Activated T-cell treated with anti-CD3 and anti-CD28 coated beads, Interleukin-2, amount 50 U/mL, for 1 hour (primary cell): ENCODE data around the gene ZNHIT2.
"Not testable (repeated sequence)": the region's sequence is repeated elsewhere in the genome, so short reads cannot be mapped to it uniquely, and the experiment has no call there.

Experiments used
- DNase-seq: peaks from one replicate; pipeline ENCODE4 v3.0.0-alpha.2; 2020

ZNHIT2 gene

GRCh38 chr11:65118891-65119669 lies 1.6 kb upstream of the ZNHIT2 start:
- DNase-seq: not testable (repeated sequence)

- no peak for DNase-seq
Measured at GRCh38 chr11:65118097-65118837, 766 bp upstream of the ZNHIT2 start.

GRCh38 chr11:65116370-65117205 lies 913 bp downstream of the ZNHIT2 start:
- DNase-seq: no peak

- DNase-seq: no peak
Measured at GRCh38 chr11:65115361-65116082, 2.0 kb downstream of the ZNHIT2 start.

DNA sequence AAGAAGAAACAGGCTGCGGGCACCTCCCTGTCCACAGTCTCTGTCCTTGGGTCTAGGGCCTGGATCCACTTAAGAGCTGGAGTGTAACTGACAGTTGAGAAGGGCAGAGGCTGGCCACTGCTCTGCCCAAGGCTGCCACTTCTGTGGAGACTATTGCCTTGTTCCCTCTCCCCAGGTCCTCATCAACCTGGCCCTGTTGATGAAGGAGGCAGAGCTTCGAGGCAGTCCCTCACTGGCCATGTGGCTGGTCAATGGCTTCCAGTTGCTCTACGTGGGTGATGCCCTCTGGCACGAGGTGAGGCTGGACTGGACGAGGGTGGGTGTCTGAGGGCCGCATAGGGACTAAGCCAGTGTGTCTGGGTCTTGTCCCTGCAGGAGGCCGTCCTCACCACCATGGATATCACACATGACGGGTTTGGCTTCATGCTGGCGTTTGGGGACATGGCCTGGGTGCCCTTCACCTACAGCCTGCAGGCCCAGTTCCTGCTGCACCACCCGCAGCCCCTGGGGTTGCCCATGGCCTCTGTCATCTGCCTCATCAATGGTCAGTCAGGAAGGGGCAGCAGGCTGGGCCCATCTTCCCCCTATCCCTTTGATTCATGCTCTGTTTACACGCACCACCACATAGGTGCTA lies 2.8 kb downstream of the ZNHIT2 start:
- DNase-seq: no peak

GRCh38 chr11:65113839-65114238 lies 3.7 kb downstream of the ZNHIT2 start:
- no peak for DNase-seq

DNA sequence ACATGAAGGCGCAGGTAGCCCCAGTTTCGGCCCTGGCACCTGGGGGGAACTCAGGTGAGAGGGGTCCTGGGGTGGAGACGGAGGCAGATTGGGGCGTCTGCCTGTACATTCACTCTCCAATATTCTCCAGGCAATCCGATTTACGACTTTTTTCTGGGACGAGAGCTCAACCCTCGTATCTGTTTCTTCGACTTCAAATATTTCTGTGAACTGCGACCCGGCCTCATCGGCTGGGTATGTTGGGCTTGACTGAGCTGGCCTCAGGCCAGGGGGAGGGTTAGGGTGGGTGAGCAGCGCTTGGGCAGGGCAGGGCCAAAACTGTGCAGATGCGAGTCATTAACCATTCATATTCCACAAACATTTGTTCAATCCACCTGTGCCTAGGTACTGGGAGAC lies 4.1 kb downstream of the ZNHIT2 start:
- no peak for DNase-seq

DNA sequence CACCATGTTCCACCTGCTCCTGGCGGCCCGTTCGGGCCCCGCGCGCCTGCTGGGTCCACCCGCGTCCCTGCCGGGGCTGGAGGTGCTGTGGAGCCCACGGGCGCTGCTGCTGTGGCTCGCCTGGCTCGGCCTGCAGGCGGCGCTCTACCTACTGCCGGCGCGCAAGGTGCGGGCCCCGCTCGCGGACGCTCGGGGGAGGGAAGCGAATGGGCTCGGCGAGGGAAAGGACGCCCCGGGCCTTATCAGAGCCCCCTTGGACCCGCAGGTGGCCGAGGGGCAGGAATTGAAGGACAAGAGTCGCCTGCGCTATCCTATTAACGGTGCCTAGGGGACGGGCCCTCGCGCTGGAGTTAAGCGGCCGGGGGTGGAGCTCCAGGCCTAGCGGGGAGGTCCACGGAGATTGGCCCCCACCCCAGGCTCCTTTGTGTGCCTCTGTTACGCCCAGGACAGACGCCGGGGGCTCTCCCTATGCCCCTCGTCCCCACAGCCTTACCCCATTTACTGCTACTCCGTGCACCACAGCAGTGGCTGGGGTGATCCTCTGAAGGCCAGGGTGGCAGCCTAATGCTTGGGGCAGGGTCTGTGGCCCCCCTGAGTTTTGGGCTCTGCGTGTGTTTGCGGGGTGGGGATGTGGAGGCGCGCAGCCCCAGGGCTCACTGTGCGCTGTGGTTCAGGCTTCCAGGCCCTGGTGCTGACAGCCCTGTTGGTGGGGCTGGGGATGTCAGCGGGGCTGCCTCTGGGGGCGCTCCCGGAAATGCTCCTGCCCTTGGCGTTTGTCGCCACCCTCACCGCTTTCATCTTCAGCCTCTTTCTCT lies 4.7 kb downstream of the ZNHIT2 start:
- peak; percentile 82 for DNase-seq

GRCh38 chr11:65111744-65112545 lies 5.6 kb downstream of the ZNHIT2 start, which contains the start of gene TM7SF2:
TSS of gene TM7SF2 (plus strand) at chr11:65111872. CDS start at chr11:65112016, 144 bp downstream.
- peak; percentile 93 for DNase-seq

GRCh38 chr11:65111159-65111743 lies 6.2 kb downstream of the ZNHIT2 start:
- DNase-seq: no peak

- DNase-seq: peak; percentile 98
Measured at GRCh38 chr11:65110354-65110861, 7.1 kb downstream of the ZNHIT2 start.

- DNase-seq: no peak
Measured at GRCh38 chr11:65109231-65110198, 8.0 kb downstream of the ZNHIT2 start.

GRCh38 chr11:65108469-65109123 lies 8.9 kb downstream of the ZNHIT2 start:
- no peak for DNase-seq

GRCh38 chr11:65107751-65108468 lies 9.6 kb downstream of the ZNHIT2 start:
- DNase-seq: no peak

DNA sequence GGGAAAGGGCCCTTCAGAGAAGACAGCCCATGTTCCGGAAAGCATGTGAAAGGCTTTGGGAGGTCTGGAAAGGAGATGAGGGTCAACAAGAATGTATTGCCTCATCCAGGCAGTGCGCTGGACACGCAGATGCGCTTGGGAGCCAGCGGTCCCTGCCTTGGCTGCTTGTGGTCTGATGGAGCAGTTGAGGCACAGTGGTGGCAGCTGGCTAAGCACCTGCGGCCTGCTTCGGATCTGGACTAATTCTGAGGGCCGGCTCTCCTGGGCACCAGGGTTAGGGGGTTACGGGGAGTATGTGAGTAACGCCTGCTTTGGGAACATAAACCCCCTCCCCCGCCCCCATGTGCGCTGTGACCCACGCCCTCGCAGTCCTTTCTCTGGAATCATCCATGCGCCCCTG lies 10.4 kb downstream of the ZNHIT2 start:
- DNase-seq: no peak

- DNase-seq: no peak
Measured at GRCh38 chr11:65104628-65105027, 12.9 kb downstream of the ZNHIT2 start.

GRCh38 chr11:65103476-65103875 lies 14.0 kb downstream of the ZNHIT2 start:
- DNase-seq: no peak
